Ureter (tissue), 1 donor: ENCODE measurements around the gene IL13. TPM values are rescaled to one million over a fixed set of nuclear protein-coding genes. Genes with fewer than 3 reads are reported as not detected.
"Not testable (repeated sequence)": the region's sequence is repeated elsewhere in the genome, so short reads cannot be mapped to it uniquely, and the experiment has no call there.

ENCODE experiments used
- DNase-seq: peaks from one replicate; pipeline ENCODE4 v3.0.0-alpha.2; 2020; ENCODE audit warnings: low spot score
- total RNA-seq: library from RNA; stranded (reverse); gene quantifications from one replicate; pipeline ENCODE4 v1.2.4, GENCODE V29; 2023
- donor health status: DM: yes; HTN: yes; CAD: no.

The IL13 gene
- total RNA-seq, 1 donor from 2014 or later, result not detected

- no peak for DNase-seq
These were observed 30.8 kb downstream of the IL13 start for GRCh38 chr5:132688536-132689339.

DNA sequence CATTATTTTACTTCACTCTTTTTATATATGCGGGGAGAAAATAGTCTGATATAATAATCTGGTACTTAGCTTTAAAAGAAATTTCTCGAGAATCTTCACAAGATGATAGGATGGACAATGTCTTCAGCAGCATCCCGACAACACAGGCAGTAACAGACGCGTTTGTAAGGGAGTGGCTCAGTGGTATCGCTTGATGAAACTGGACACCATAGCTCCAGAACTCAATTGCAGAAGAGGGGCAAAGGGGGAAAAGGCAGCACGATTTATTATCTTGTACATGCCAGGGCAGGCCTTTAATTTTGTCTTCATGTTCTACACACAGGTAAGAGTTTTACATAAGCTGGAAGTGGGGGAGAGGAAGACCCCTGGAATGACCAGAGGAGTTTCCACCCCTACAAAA lies 31.5 kb downstream of the IL13 start:
- no peak for DNase-seq

GRCh38 chr5:132690156-132690555 lies 32.2 kb downstream of the IL13 start:
- no peak for DNase-seq

DNA sequence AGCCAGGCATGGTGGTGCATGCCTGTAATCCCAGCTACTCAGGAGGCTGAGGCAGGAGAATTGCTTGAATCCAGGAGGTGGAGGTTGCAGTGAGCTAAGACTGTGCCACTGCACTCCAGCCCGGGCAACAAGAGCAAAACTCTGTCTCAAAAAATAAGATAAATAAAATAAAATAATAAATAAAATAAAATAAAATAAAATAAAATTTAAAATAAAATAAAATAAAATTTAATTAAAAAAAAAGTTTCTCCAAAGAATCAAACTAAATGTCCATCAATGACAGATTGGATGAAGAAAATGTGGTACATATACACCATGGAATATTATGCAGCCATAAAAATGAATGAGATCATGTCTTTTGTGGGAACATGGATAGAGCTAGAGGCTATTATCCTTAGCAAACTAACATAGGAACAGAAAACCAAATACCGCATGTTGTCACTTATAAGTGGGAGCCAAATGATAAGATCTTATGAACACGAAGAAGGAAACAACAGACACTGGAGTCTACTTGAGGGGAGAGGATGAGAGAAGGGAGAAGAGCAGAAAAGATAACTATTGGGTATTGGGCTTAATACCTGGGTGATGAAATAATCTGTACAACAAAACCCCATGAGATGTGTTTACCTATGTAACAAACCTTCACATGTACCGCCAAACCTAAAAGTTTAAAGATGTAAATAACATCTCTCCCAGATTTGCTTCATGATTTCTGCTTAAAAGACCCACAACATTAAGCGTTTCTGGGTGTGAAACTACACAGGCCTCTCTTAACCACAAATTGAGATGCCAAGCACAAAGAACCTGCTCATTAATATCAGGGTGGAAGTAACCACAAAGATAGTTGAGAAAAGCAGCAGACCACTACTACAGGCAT lies 34.0 kb downstream of the IL13 start:
- DNase-seq, result not testable (repeated sequence)

- DNase-seq, result no peak
These were observed 34.6 kb downstream of the IL13 start for GRCh38 chr5:132692632-132692967.

GRCh38 chr5:132695956-132696355 lies 38.0 kb downstream of the IL13 start:
- DNase-seq, result no peak

GRCh38 chr5:132704875-132705274 lies 46.9 kb downstream of the IL13 start:
- no peak for DNase-seq

DNA sequence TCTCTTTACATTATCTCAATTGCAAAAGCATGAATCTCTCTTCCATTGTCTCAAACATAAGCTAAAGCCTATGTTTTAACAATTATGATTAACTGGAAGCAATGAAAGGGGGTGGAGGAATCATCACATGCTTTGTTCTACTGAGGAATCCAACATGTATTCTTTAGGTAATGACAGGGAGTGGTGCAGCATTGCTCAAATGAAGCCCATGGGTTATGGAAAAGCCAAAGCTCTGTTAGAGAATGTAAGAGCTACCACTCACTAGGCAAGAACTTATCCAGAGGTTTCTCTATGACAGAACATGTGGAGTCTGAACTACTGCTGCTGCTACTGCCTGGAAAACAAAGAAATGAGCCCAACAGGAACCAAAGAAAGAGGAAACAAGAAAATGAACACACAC lies 50.7 kb downstream of the IL13 start:
- no peak for DNase-seq

Other genes with a start within 250 kb of the IL13 start
- 40.8 TPM for gene IRF1, start 167.4 kb upstream of the IL13 start, total RNA-seq
- not detected for gene IL5, start 114.7 kb upstream of the IL13 start, total RNA-seq
- 49.5 TPM for gene RAD50, start 101.2 kb upstream of the IL13 start, total RNA-seq
- not detected for gene IL4, start 15.8 kb downstream of the IL13 start, total RNA-seq
- gene KIF3A, start 79.4 kb downstream of the IL13 start, total RNA-seq, result 19.9 TPM
- gene CCNI2, start 89.3 kb downstream of the IL13 start, total RNA-seq, result 5.8 TPM
- gene SEPTIN8, start 119.1 kb downstream of the IL13 start, total RNA-seq, result 170 TPM
- 6.8 TPM for gene SOWAHA, start 155.1 kb downstream of the IL13 start, total RNA-seq
- gene SHROOM1, start 172.5 kb downstream of the IL13 start, total RNA-seq, result 263 TPM
- 0.73 TPM for gene GDF9, start 208.3 kb downstream of the IL13 start, total RNA-seq
- gene UQCRQ, start 208.5 kb downstream of the IL13 start, total RNA-seq, result 558 TPM
- 28.3 TPM for gene LEAP2, start 215.5 kb downstream of the IL13 start, total RNA-seq